ENCODE measurements around the gene CACNA1I.

DNA sequence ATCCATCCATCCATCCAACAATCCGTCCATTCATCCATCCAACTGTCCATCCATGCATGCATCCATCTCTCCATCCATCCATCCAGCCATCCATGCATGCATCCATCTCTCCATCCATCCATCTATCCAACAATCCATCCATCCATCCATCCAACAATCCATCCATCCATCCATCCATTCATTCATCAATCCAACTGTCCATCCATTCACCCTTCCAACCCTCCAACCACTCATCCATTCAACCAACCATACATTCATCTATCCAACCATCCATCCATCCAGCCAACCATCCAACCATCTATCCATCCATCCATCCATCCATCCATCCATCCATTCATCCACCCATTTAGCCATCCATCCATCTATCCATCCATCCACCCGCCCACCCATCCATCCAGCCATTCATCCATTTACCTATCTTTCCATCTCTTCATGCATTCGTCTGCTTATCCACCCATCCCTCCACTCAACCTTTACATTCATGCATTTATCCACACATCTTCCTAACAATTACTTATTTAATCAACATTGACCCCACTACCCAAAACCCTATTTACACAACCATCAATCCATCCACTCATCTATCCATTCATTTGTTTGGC, 12.6 kb downstream of the CACNA1I start:
- TF ChIP-seq EZH2 (IDR thresholded peaks at IDR 0.05; ENCODE audit: borderline replicate concordance, low read length) = no peak
- TF ChIP-seq, protein P1, sequence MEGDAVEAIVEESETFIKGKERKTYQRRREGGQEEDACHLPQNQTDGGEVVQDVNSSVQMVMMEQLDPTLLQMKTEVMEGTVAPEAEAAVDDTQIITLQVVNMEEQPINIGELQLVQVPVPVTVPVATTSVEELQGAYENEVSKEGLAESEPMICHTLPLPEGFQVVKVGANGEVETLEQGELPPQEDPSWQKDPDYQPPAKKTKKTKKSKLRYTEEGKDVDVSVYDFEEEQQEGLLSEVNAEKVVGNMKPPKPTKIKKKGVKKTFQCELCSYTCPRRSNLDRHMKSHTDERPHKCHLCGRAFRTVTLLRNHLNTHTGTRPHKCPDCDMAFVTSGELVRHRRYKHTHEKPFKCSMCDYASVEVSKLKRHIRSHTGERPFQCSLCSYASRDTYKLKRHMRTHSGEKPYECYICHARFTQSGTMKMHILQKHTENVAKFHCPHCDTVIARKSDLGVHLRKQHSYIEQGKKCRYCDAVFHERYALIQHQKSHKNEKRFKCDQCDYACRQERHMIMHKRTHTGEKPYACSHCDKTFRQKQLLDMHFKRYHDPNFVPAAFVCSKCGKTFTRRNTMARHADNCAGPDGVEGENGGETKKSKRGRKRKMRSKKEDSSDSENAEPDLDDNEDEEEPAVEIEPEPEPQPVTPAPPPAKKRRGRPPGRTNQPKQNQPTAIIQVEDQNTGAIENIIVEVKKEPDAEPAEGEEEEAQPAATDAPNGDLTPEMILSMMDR (conservative IDR thresholded peaks at IDR 0.05 in 1 of 2, IDR thresholded peaks at IDR 0.05 in 1 of 2; ENCODE audit: extremely low read depth in 1 of 2, insufficient read depth in 1 of 2, low read depth in 1 of 2, low read length in 2 of 2) = no peak

All from mammary epithelial cell (primary cell).